T-helper 2 cell treated with Interferon-gamma antibody and Interleukin-4, amounts not matched to agents 100 ng/mL and 5 ng/mL, for 36 hours (primary cell): Measurements from ENCODE around the gene FADD. TPM values are rescaled to one million over a fixed set of nuclear protein-coding genes. Genes with fewer than 3 reads are reported as not detected.

Experiments
- total RNA-seq: library from RNA; stranded (reverse); gene quantifications from 2 replicates; pipeline ENCODE4 v1.2.3, GENCODE V29; 2022

Gene FADD
- total RNA-seq, 1 donor from 2014 or later, result 42.7 TPM

Other genes with a start within 250 kb of the FADD start
- not detected in 2 replicates for gene ANO1, start 125.0 kb upstream of the FADD start, total RNA-seq
- gene PPFIA1, start 67.4 kb downstream of the FADD start, total RNA-seq, result 39.0 and 39.2 TPM in 2 replicates
- 0.98 and 1.3 TPM in 2 replicates for gene CTTN, start 195.2 kb downstream of the FADD start, total RNA-seq